HL-60 (cell line): Measurements from ENCODE around the gene RSPH1.

ENCODE experiments used
- GABPA ChIP-seq: IDR thresholded peaks from 2 replicates; pipeline ENCODE4 v1.6.1; 2012; ENCODE audit warnings: low read depth
- POLR2AphosphoS5 ChIP-seq: IDR thresholded peaks from 2 replicates; pipeline ENCODE4 v1.6.1; 2012; ENCODE audit warnings: low read depth
- REST ChIP-seq: IDR thresholded peaks from 2 replicates; pipeline ENCODE4 v1.6.1; 2012; ENCODE audit warnings: low read depth; ENCODE audit not compliant: insufficient replicate concordance
- TF ChIP-seq, protein P1 (sequence below): IDR thresholded peaks from one replicate; pipeline ENCODE4 v1.5.1; 2011; ENCODE audit warnings: low read length, control low read depth, inconsistent platforms; ENCODE audit not compliant: insufficient read depth

DNA sequence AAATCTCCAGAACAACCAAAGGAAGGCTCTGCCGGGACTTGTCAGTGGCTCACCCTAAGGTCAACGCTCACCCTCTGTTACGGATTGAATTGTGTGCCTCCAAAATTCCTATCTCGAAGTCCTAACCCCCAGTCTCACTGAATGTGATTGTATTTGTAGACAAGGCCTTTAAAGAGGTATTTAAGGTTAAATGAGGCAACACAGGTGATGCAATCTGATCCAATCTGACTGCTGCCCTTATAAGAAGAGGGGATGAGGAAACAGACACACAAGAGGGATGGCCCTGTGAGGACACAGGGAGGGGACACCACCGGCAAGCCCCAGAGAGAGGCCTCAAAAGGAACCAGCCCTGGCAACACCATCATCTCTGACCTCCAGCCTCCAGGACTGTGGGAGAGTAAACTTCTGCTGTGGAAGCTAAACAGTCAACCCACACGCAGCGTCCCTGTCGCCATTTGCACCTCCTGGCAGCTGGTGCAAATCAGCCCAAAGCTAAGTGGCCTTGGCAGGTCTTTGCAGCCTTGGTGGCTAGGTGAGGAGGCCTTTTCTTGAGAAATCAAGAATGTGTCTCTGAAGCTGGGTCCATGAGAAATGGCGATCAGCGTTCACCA, 68.1 kb downstream of the RSPH1 start:
- TF ChIP-seq, protein P1, sequence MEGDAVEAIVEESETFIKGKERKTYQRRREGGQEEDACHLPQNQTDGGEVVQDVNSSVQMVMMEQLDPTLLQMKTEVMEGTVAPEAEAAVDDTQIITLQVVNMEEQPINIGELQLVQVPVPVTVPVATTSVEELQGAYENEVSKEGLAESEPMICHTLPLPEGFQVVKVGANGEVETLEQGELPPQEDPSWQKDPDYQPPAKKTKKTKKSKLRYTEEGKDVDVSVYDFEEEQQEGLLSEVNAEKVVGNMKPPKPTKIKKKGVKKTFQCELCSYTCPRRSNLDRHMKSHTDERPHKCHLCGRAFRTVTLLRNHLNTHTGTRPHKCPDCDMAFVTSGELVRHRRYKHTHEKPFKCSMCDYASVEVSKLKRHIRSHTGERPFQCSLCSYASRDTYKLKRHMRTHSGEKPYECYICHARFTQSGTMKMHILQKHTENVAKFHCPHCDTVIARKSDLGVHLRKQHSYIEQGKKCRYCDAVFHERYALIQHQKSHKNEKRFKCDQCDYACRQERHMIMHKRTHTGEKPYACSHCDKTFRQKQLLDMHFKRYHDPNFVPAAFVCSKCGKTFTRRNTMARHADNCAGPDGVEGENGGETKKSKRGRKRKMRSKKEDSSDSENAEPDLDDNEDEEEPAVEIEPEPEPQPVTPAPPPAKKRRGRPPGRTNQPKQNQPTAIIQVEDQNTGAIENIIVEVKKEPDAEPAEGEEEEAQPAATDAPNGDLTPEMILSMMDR, result no peak
- no peak for TF ChIP-seq POLR2AphosphoS5
- no peak for TF ChIP-seq REST
- no peak for TF ChIP-seq GABPA
